ENCODE results near the gene DUS2.

Gene DUS2

DNA sequence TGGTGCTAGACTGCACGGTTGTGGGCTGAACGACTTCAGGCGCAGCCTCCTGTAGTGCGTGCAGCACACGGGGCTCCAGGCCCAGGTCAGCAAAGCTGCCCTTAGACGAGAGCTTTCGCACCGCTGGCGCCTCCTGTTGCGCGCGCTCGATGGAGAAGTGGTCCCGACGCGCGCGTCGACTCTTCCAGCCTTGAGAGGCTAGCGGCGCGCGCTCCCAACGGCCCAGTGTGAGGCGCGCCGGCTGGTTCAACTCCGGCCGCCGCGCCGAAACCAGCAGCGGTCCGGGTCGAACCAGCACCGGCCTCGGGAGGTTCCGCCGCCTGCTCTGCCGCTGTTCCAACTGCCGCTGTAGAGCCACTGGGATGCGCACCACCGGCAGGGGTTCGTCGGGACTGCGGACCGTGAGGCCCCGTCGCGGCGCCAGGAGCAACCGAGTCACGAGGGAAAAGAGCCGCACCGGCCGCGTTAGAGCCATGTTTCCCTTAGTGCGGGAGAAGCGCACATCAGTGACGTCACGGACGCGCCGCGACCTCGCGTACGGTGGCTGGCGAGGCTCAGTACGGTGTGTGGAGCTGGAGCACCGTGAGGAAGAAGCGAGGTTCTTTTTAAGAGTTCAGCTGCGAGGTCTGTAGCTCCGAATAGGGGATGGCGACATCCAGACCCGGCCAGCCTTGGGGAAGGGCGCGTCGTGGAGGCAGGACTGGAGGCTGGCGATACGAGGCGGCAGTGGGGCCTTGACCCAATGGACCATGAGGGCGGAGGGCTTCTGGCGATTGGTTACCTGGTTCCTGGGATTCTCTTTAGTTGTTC lies at the start of gene DUS2, which contains the start of gene DDX28:
Gene DUS2, plus strand, starts transcription at position 557 of the 810 bp plus-strand sequence. CDS start 14,740 bp downstream, outside the sequence.
Gene DDX28, minus strand, starts transcription at position 505 of the 810 bp plus-strand sequence. Its CDS starts 30 bp downstream, at position 475.
- DNase-seq (ENCODE audit: low spot score) = peak; percentile 93
- TF ChIP-seq, protein P1, sequence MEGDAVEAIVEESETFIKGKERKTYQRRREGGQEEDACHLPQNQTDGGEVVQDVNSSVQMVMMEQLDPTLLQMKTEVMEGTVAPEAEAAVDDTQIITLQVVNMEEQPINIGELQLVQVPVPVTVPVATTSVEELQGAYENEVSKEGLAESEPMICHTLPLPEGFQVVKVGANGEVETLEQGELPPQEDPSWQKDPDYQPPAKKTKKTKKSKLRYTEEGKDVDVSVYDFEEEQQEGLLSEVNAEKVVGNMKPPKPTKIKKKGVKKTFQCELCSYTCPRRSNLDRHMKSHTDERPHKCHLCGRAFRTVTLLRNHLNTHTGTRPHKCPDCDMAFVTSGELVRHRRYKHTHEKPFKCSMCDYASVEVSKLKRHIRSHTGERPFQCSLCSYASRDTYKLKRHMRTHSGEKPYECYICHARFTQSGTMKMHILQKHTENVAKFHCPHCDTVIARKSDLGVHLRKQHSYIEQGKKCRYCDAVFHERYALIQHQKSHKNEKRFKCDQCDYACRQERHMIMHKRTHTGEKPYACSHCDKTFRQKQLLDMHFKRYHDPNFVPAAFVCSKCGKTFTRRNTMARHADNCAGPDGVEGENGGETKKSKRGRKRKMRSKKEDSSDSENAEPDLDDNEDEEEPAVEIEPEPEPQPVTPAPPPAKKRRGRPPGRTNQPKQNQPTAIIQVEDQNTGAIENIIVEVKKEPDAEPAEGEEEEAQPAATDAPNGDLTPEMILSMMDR (IDR thresholded peaks at IDR 0.05; ENCODE audit: extremely low read depth, missing control alignments) = no peak

DNA sequence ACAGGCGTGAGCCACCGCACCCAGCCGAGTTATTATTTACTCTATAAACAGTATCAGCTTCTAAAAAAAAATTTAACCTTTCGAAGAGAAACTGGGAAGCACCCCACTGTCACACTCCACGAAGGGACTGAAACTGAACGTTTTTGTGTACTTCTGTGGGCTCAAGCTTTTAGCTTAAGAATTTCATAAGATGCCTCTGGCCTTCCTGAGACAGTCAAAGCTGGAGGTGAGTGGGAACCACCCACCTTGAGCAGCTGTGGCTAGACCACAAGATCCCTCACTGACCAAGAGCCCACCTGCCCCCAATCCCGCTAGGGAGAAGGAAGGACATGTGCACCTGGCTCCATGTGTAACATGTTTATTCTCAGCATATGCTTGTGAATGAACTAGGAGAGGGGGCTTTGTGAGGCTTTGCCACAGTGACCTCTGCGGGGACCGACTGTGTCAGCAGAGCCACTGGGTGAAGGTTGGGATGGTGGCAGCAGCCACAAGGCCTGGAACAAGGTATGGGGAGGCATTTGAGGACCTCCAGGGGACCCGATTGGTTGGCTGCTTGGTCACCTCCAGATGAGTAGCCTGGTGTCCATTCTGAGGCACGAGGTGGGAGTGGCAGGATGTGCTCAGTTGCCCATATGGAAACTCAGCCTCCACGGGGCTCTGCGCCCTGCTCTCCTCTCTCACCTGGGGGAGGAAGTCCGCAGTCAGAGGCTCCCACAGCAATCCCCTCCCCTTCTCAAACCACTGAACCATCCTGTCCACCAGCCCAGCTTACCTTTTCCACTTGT lies 47.6 kb upstream of the DUS2 start:
- TF ChIP-seq, protein P1 (IDR thresholded peaks at IDR 0.05; ENCODE audit: extremely low read depth, missing control alignments) = no peak
- peak; percentile 64 for DNase-seq (ENCODE audit: low spot score)

- TF ChIP-seq, protein P1 (IDR thresholded peaks at IDR 0.05; ENCODE audit: extremely low read depth, missing control alignments) = no peak
- DNase-seq (ENCODE audit: low spot score) = no peak
Measured at GRCh38 chr16:67976205-67976604, 46.9 kb upstream of the DUS2 start.

- TF ChIP-seq, protein P1 (IDR thresholded peaks at IDR 0.05; ENCODE audit: extremely low read depth, missing control alignments) = no peak
- no peak for DNase-seq (ENCODE audit: low spot score)
Measured at GRCh38 chr16:67977005-67977404, 46.1 kb upstream of the DUS2 start.

DNA sequence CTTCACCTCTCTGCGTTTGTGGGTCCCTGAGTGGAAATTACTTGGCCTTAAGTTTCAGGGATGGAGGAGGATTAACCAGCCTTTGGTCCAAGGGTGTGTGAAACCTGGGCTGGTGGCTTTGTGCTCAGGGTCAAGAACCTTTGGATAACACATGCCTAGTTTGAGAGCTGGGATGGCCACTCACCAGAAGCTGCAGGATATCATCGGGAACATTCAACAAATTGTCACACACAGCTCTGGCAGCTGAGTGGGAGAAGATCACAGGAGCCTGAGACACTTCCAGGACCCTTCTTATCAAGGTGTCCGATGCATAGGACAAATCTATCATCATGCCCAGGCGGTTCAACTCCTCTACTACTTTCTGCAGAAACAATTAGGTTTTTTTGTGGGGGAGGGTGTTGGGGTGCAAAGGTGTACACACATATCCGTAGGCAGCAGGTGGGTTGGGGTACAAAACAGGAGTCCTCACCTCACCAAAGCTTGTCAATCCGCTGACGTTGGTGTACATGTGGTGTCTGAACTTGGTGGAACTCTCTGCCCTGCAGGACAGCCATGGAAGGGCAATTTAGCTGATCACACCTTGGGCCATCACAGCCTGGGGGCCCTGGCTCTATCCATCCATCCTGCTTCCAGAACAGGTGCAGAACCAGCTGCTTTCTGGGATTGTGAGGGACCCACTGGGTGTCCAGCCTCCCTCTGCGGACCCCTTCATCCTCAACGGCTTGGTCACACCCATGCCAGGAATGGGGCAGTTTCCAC lies 45.4 kb upstream of the DUS2 start:
- TF ChIP-seq, protein P1 (IDR thresholded peaks at IDR 0.05; ENCODE audit: extremely low read depth, missing control alignments) = no peak
- DNase-seq (ENCODE audit: low spot score) = no peak

GRCh38 chr16:67979955-67980678 lies 43.0 kb upstream of the DUS2 start, which contains the start of gene DPEP3:
TSS of gene DPEP3 (minus strand) at chr16:67980499. CDS start at chr16:67980380, 119 bp downstream.
- DNase-seq (ENCODE audit: low spot score) = no peak
- TF ChIP-seq, protein P1 (IDR thresholded peaks at IDR 0.05; ENCODE audit: extremely low read depth, missing control alignments) = no peak

Measured in GM20000 (cell line).